Activated T-cell treated with anti-CD3 and anti-CD28 coated beads, Interleukin-2, amount 50 U/mL, for 4 hours (primary cell): Measurements from ENCODE around the gene JAK1. TPM values are rescaled to one million over a fixed set of nuclear protein-coding genes. Genes with fewer than 3 reads are reported as not detected.

ENCODE experiments used
- ATAC-seq, 2 donors: fragments of 200-7000 bp; cut with Tn5 transposase; one replicate each; pipeline ENCODE4 v1.10.0; 2021
- DNase-seq: peaks from one replicate; pipeline ENCODE4 v3.0.0-alpha.2; 2020
- H3K27me3 Mint-ChIP-seq: one replicate; pipeline ENCODE4 v1.8.0; 2021; ENCODE audit warnings: low read depth, mixed read lengths
- H3K36me3 Mint-ChIP-seq: one replicate; pipeline ENCODE4 v1.8.0; 2022; ENCODE audit warnings: mixed read lengths; ENCODE audit not compliant: insufficient read depth
- H3K4me1 Mint-ChIP-seq: one replicate; pipeline ENCODE4 v1.8.0; 2021; ENCODE audit warnings: low read depth, mixed read lengths
- H3K4me3 Mint-ChIP-seq: one replicate; pipeline ENCODE4 v1.8.0; 2021; ENCODE audit warnings: mild to moderate bottlenecking, moderate library complexity, mixed read lengths
- H3K9me3 Mint-ChIP-seq: one replicate; pipeline ENCODE4 v1.8.0; 2021; ENCODE audit warnings: mixed read lengths
- total RNA-seq, 3 donors: library from RNA; stranded (reverse); gene quantifications; one replicate each; pipeline ENCODE4 v1.2.1, GENCODE V29; 2021

Gene JAK1
- total RNA-seq, 3 donors from 2014 or later = 70.3 to 87.5 (median 85.1) TPM

DNA sequence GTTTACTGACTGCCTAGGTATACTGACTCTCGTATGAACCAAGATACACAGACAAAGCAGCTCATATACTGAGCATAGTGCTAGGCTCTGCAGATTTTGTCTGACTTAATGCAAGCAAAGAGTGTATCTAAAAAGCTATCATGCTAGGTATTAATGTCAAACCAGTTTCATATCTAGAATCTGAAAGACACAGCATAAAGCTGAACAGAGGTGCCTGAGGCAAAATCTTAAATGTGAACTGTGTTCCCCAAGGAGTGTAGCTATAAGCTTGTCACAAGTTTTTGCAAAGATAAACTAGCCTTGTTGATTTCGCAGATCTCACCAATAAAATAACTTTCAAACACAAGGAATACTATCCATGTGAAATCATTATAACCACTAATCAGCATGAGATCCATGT lies 18.1 kb downstream of the JAK1 start:
- ATAC-seq = no peak
- H3K4me1 Mint-ChIP-seq = peaks cover 75% of the 10 kb centered on the region
- DNase-seq = no peak
- H3K9me3 Mint-ChIP-seq = no peaks in the 10 kb centered on the region
- peaks cover 3% of the 10 kb centered on the region for H3K36me3 Mint-ChIP-seq
- H3K4me3 Mint-ChIP-seq = no peak overlapping the region
- no peaks in the 10 kb centered on the region for H3K27me3 Mint-ChIP-seq

DNA sequence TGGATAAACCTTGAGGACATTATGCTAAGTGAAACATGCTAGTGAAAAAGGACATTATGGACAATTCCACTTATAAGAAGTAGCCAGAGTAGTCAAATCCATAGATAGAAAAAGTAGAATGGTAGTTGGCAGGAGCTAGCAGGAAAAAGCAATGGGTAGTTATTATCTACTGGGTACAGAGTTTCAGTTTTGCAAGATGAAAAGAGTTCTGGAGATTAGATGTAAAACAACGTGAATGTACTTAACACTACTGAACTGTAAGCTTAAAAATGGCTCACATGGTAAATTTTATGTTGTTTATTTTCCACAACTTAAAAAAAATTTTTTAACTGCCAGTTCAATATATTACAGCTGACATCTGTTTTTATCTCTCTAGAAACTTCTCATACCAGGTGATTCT lies 19.4 kb downstream of the JAK1 start:
- Mint-ChIP-seq H3K9me3 (no peaks in the 10 kb centered on the region), H3K36me3 (peaks cover 4% of the 10 kb centered on the region), H3K4me3 (no peak overlapping the region), H3K4me1 (peaks cover 72% of the 10 kb centered on the region), H3K27me3 (no peaks in the 10 kb centered on the region)
- ATAC-seq (no peak), DNase-seq (no peak)

GRCh38 chr1:64944913-64945312 lies 21.4 kb downstream of the JAK1 start:
- Mint-ChIP-seq H3K4me1 (peaks cover 72% of the 10 kb centered on the region), H3K4me3 (no peak overlapping the region), H3K27me3 (no peaks in the 10 kb centered on the region), H3K9me3 (no peaks in the 10 kb centered on the region), H3K36me3 (peaks cover 4% of the 10 kb centered on the region)
- no peak for DNase-seq
- no peak for ATAC-seq

GRCh38 chr1:64942675-64943074 lies 23.7 kb downstream of the JAK1 start:
- Mint-ChIP-seq H3K4me1 (peaks cover 70% of the 10 kb centered on the region), H3K9me3 (peaks cover 4% of the 10 kb centered on the region), H3K4me3 (no peak overlapping the region), H3K27me3 (no peaks in the 10 kb centered on the region), H3K36me3 (peaks cover 8% of the 10 kb centered on the region)
- DNase-seq = no peak
- no peak for ATAC-seq

DNA sequence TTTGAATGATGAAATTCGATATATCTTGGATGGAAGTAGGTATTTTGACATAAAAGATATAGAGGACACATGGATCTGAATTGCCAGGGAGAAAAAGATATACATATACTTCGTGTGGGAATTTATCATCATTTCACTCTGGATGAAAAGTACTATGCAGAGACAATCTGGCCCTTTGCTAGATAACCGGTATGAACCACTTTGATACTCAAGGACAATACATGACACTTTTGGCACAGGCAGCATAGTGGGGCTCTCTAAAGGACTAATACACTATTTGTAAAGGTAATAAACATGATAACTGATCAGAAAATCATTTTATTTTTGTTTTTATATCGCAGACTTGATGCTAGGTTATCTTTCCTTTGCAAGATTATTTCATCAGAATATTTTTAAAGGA lies 24.2 kb downstream of the JAK1 start:
- Mint-ChIP-seq H3K36me3 (peaks cover 8% of the 10 kb centered on the region), H3K27me3 (no peaks in the 10 kb centered on the region), H3K4me1 (peaks cover 70% of the 10 kb centered on the region), H3K9me3 (peaks cover 4% of the 10 kb centered on the region), H3K4me3 (no peak overlapping the region)
- ATAC-seq (no peak), DNase-seq (no peak)

- H3K4me3 Mint-ChIP-seq = no peak overlapping the region
- H3K4me1 Mint-ChIP-seq = peaks cover 67% of the 10 kb centered on the region
- no peak for DNase-seq
- H3K9me3 Mint-ChIP-seq = peaks cover 4% of the 10 kb centered on the region
- H3K27me3 Mint-ChIP-seq = no peaks in the 10 kb centered on the region
- no peak for ATAC-seq
- H3K36me3 Mint-ChIP-seq = peaks cover 8% of the 10 kb centered on the region
These were observed 24.8 kb downstream of the JAK1 start for GRCh38 chr1:64941461-64942117.

GRCh38 chr1:64940025-64940424 lies 26.3 kb downstream of the JAK1 start:
- H3K36me3 Mint-ChIP-seq = peaks cover 8% of the 10 kb centered on the region
- DNase-seq (no peak), ATAC-seq (peak; percentile 58 to 72)
- peaks cover 4% of the 10 kb centered on the region for H3K9me3 Mint-ChIP-seq
- no peak overlapping the region for H3K4me3 Mint-ChIP-seq
- H3K4me1 Mint-ChIP-seq = peaks cover 74% of the 10 kb centered on the region
- H3K27me3 Mint-ChIP-seq = no peaks in the 10 kb centered on the region

- Mint-ChIP-seq H3K27me3 (no peaks in the 10 kb centered on the region), H3K36me3 (peaks cover 6% of the 10 kb centered on the region), H3K4me1 (peaks cover 78% of the 10 kb centered on the region), H3K9me3 (peaks cover 4% of the 10 kb centered on the region), H3K4me3 (no peak overlapping the region)
- DNase-seq (no peak), ATAC-seq (no peak)
These were observed 27.4 kb downstream of the JAK1 start for GRCh38 chr1:64938991-64939390.

DNA sequence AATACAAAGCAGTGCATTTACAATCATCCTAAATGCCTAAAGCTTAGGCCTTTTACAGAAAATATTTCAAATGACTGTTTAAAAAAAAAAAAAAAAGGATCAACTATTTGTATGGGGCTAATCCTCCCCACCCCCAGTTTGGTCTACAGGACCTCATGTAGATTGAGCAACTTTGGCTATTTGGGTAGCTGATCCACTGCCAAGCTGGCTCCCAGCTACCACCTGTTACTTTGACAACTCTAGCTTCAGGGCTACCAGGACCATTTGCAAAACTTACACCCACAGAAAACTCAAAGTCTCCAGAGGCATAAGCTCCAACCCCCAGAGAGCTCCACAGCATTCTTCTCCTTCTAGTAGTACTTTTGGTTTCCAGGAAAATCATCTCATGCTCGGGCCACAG lies 29.4 kb downstream of the JAK1 start:
- peaks cover 4% of the 10 kb centered on the region for H3K9me3 Mint-ChIP-seq
- no peak for DNase-seq
- no peaks in the 10 kb centered on the region for H3K27me3 Mint-ChIP-seq
- ATAC-seq = no peak
- H3K36me3 Mint-ChIP-seq = peaks cover 6% of the 10 kb centered on the region
- H3K4me3 Mint-ChIP-seq = no peak overlapping the region
- peaks cover 83% of the 10 kb centered on the region for H3K4me1 Mint-ChIP-seq

- Mint-ChIP-seq H3K36me3 (peaks cover 14% of the 10 kb centered on the region), H3K4me1 (peaks cover 77% of the 10 kb centered on the region), H3K9me3 (peaks cover 4% of the 10 kb centered on the region), H3K27me3 (no peaks in the 10 kb centered on the region), H3K4me3 (no peak overlapping the region)
- ATAC-seq (no peak), DNase-seq (no peak)
These were observed 30.7 kb downstream of the JAK1 start for GRCh38 chr1:64935551-64936155.

GRCh38 chr1:64934878-64935275 lies 31.5 kb downstream of the JAK1 start:
- peaks cover 76% of the 10 kb centered on the region for H3K4me1 Mint-ChIP-seq
- H3K4me3 Mint-ChIP-seq = no peak overlapping the region
- no peaks in the 10 kb centered on the region for H3K27me3 Mint-ChIP-seq
- DNase-seq (no peak), ATAC-seq (no peak)
- peaks cover 4% of the 10 kb centered on the region for H3K9me3 Mint-ChIP-seq
- peaks cover 19% of the 10 kb centered on the region for H3K36me3 Mint-ChIP-seq

DNA sequence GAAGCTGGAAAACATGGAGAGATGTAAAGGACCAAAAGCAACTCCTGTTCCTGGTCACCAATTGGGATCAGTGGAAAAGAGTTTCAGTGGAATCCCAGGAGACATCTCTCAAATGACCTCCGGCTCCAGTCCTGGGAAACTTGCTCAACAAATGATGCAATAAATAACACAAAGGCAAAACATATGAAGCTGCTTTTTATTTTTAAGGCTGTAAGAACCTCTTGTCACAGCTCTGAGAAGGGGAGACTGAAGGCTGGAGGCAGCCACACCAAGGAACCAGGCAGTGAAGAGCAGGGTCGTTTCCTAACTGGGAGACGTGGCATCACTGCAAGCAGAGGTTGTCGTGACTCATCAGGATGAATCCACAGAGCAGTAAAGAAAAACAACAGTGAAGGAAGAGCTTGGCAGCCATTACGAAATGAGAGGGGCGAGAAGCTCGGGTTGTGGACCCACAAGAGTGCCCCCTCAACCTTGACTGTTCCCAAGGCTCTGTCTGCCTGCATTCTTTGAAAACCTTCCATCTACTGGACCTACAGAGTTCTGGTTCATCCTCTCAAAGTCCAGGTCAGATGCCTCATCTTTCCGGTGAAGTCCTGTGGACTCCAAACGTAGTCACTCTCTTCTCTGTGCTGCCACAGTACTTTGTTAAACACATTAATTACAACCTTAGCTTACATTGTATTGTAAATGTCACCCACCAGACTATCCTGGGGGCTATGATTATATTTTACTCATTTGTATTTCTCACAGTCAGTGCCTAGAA lies 32.1 kb downstream of the JAK1 start:
- peaks cover 78% of the 10 kb centered on the region for H3K4me1 Mint-ChIP-seq
- H3K9me3 Mint-ChIP-seq = peaks cover 4% of the 10 kb centered on the region
- ATAC-seq = peak in 1 of 2 donors; percentile 16
- no peaks in the 10 kb centered on the region for H3K27me3 Mint-ChIP-seq
- DNase-seq = no peak
- H3K36me3 Mint-ChIP-seq = peaks cover 22% of the 10 kb centered on the region
- no peak overlapping the region for H3K4me3 Mint-ChIP-seq

GRCh38 chr1:64933296-64934070 lies 32.9 kb downstream of the JAK1 start:
- H3K36me3 Mint-ChIP-seq = peaks cover 21% of the 10 kb centered on the region
- peaks cover 3% of the 10 kb centered on the region for H3K9me3 Mint-ChIP-seq
- peak; percentile 91 to 92 for ATAC-seq
- H3K27me3 Mint-ChIP-seq = no peaks in the 10 kb centered on the region
- peaks cover 78% of the 10 kb centered on the region for H3K4me1 Mint-ChIP-seq
- peak overlapping the region; percentile 22 for H3K4me3 Mint-ChIP-seq
- peak; percentile 27 for DNase-seq

- H3K9me3 Mint-ChIP-seq = no peaks in the 10 kb centered on the region
- no peak for ATAC-seq
- no peaks in the 10 kb centered on the region for H3K27me3 Mint-ChIP-seq
- DNase-seq = no peak
- H3K4me1 Mint-ChIP-seq = peaks cover 79% of the 10 kb centered on the region
- peaks cover 18% of the 10 kb centered on the region for H3K36me3 Mint-ChIP-seq
- no peak overlapping the region for H3K4me3 Mint-ChIP-seq
These were observed 33.4 kb downstream of the JAK1 start for GRCh38 chr1:64932962-64933295.
